ENCODE results near the gene FGFRL1. TPM values are rescaled to one million over a fixed set of nuclear protein-coding genes. Genes with fewer than 3 reads are reported as not detected.
A peak's percentile ranks its signal among the peaks of the same experiment; 100 is the strongest.
"Not testable (repeated sequence)": the region's sequence is repeated elsewhere in the genome, so short reads cannot be mapped to it uniquely, and the experiment has no call there.

Gene FGFRL1
- total and polyA plus RNA-seq, 2 of the 13 experiments (the other 11 are each of a cell fraction or from before 2014, with no cell fraction given): 19.1 to 30.6 TPM

GRCh38 chr4:976016-976415, 35.4 kb upstream of the FGFRL1 start:
- BruUV-seq (replicated peaks); in situ Hi-C loops (cut with HindIII; ENCODE audit: extremely low pct_ligation_motif_present, low pct_unique_long_range_greater_than_20kb); H3K9ac ChIP-seq (ENCODE audit: insufficient read depth, low read depth, low read length); H3K4me2 ChIP-seq (ENCODE audit: low read depth, low read length); H3K36me3 ChIP-seq (replicated peaks in 1 of 2; ENCODE audit: control insufficient read depth in 1 of 2, insufficient read depth in 2 of 2, low read length in 2 of 2); ATAC-seq; H3K4me3 ChIP-seq (replicated peaks in 1 of 3; ENCODE audit: insufficient read depth in 1 of 3, low read depth in 2 of 3, low read length in 3 of 3); H3K79me2 ChIP-seq (ENCODE audit: insufficient read depth, low read length); POLR2A ChIA-PET; H4K20me1 ChIP-seq (ENCODE audit: insufficient read depth, low read length); FAIRE-seq; H3K9me3 ChIP-seq (ENCODE audit: low read length); H2AFZ ChIP-seq (ENCODE audit: low read length); DNase-seq (ENCODE audit: low spot score); H3K27ac ChIP-seq (ENCODE audit: extremely low read length, insufficient read depth, low read length); CTCF ChIA-PET (ENCODE audit: low intra/inter-chr PET ratio, low total read pairs); intact Hi-C loops (cut with micrococcal nuclease; ENCODE audit: unreplicated experiment); H3K27me3 ChIP-seq (ENCODE audit: control insufficient read depth in 1 of 2, insufficient read depth in 2 of 2, low read length in 2 of 2): not testable (repeated sequence)
- H3K4me1 ChIP-seq (ENCODE audit: insufficient read depth, low read length): peaks cover 29% of the 10 kb centered on the region
- WGBS (ENCODE audit: low lambda C conversion rate): 75% methylated on average over 9 of the region's 25 CpGs

DNA sequence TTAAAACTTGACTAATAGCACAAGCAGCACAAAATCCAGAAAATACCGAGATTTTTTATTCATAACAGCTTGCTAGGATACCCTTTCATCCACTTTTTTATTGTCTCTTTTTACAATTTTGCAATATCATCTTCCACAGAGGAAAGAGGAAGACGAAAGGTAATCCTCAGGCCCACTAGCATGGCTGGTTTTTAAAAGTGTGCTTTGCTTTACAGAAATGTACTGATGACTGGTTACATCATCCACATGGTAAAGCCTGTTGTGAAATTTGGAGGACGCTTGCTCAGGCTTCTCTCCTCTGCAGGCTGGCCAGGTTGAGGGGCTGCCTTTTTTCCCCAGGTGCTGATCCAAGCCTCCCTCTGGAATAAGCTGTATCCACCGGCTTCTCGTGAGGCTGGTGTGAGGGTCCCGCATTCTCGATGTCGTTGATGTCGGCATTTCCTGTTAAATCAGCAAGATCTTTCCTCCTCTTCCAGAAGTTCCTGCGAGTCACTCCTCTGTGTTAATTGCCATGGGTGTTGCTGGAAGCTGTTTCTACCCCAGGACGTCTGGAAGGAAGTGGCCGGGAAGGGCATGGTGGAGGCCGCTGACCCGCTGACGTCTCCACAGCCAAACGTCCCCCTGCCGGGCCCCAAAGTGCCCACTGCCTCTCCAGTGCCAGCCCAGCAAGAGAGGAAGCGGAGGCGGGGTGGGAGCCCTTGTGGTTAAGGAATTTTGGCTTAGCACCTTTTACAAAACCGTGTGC, 32.3 kb upstream of the FGFRL1 start:
- no peaks in the 10 kb centered on the region for H4K20me1 ChIP-seq (ENCODE audit: insufficient read depth, low read length)
- CTCF ChIA-PET (ENCODE audit: low intra/inter-chr PET ratio, low total read pairs): no interaction called here
- in situ Hi-C loops (cut with HindIII; ENCODE audit: extremely low pct_ligation_motif_present, low pct_unique_long_range_greater_than_20kb): no loop called here
- no peak overlapping the region; a peak in 1 of 6 replicates for H3K4me3 ChIP-seq (replicated peaks in 1 of 3; ENCODE audit: insufficient read depth in 1 of 3, low read depth in 2 of 3, low read length in 3 of 3)
- peak overlapping the region; percentile 54 for H2AFZ ChIP-seq (ENCODE audit: low read length)
- BruUV-seq (replicated peaks): no TSS peak
- no peaks in the 10 kb centered on the region for H3K79me2 ChIP-seq (ENCODE audit: insufficient read depth, low read length)
- 47% methylated on average over 17 of the region's 20 CpGs for WGBS (ENCODE audit: low lambda C conversion rate)
- POLR2A ChIA-PET: interaction anchor here (1.1 kb wide), 1 partner anchor 14 kb away, joined by 3 read pairs; the partner anchor contains the start of gene SLC26A1
- no peak for ATAC-seq
- no peaks in the 10 kb centered on the region for H3K36me3 ChIP-seq (replicated peaks in 1 of 2; ENCODE audit: control insufficient read depth in 1 of 2, insufficient read depth in 2 of 2, low read length in 2 of 2)
- peak; percentile 40 for FAIRE-seq
- H3K27me3 ChIP-seq (ENCODE audit: control insufficient read depth in 1 of 2, insufficient read depth in 2 of 2, low read length in 2 of 2): peaks cover 3 to 10% of the 10 kb centered on the region in 2 experiments; a peak in 3 of 5 replicates
- H3K27ac ChIP-seq (ENCODE audit: extremely low read length, insufficient read depth, low read length): no peak overlapping the region
- 0 out of 2 replicates have a peak overlapping the region, but pooled peaks have one; percentile 18 for H3K4me2 ChIP-seq (ENCODE audit: low read depth, low read length)
- no peak overlapping the region for H3K9ac ChIP-seq (ENCODE audit: insufficient read depth, low read depth, low read length)
- intact Hi-C loops (cut with micrococcal nuclease; ENCODE audit: unreplicated experiment): no loop called here
- H3K9me3 ChIP-seq (ENCODE audit: low read length): no peaks in the 10 kb centered on the region
- DNase-seq (ENCODE audit: low spot score): peak; percentile 32
- H3K4me1 ChIP-seq (ENCODE audit: insufficient read depth, low read length): peaks cover 19% of the 10 kb centered on the region
- TF ChIP-seq ZNF567 (CRISPR knock-in tag; IDR thresholded peaks at IDR 0.05; ENCODE audit: borderline replicate concordance) (no peak), SAP130 (CRISPR knock-in tag; IDR thresholded peaks at IDR 0.05; ENCODE audit: low read depth) (0 out of 2 replicates have a peak, but pooled peaks have one; percentile 29), ZBTB8A (CRISPR knock-in tag; IDR thresholded peaks at IDR 0.05; ENCODE audit: borderline replicate concordance, low read depth) (no peak), SMAD3 (CRISPR knock-in tag; IDR thresholded peaks at IDR 0.05) (no peak), ARNT (IDR thresholded peaks at IDR 0.05) (no peak), NR2F6 (IDR thresholded peaks at IDR 0.05) (no peak), NR2F6 (CRISPR knock-in tag; IDR thresholded peaks at IDR 0.05) (no peak), ZNF776 (CRISPR knock-in tag; IDR thresholded peaks at IDR 0.05) (no peak), TEF (CRISPR knock-in tag; IDR thresholded peaks at IDR 0.05) (no peak), POLR2AphosphoS2 (IDR thresholded peaks at IDR 0.05; ENCODE audit: low read depth, low read length) (no peak), CEBPG (CRISPR knock-in tag; IDR thresholded peaks at IDR 0.05) (peak; percentile 81), ZSCAN22 (CRISPR knock-in tag; IDR thresholded peaks at IDR 0.05) (no peak)
- TF ChIP-seq, protein P1, sequence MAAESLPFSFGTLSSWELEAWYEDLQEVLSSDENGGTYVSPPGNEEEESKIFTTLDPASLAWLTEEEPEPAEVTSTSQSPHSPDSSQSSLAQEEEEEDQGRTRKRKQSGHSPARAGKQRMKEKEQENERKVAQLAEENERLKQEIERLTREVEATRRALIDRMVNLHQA (CRISPR knock-in tag; IDR thresholded peaks at IDR 0.05): no peak
- TF ChIP-seq, protein P2, sequence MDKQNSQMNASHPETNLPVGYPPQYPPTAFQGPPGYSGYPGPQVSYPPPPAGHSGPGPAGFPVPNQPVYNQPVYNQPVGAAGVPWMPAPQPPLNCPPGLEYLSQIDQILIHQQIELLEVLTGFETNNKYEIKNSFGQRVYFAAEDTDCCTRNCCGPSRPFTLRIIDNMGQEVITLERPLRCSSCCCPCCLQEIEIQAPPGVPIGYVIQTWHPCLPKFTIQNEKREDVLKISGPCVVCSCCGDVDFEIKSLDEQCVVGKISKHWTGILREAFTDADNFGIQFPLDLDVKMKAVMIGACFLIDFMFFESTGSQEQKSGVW (CRISPR knock-in tag; IDR thresholded peaks at IDR 0.05; ENCODE audit: borderline replicate concordance): no peak
- TF ChIP-seq, protein P3, sequence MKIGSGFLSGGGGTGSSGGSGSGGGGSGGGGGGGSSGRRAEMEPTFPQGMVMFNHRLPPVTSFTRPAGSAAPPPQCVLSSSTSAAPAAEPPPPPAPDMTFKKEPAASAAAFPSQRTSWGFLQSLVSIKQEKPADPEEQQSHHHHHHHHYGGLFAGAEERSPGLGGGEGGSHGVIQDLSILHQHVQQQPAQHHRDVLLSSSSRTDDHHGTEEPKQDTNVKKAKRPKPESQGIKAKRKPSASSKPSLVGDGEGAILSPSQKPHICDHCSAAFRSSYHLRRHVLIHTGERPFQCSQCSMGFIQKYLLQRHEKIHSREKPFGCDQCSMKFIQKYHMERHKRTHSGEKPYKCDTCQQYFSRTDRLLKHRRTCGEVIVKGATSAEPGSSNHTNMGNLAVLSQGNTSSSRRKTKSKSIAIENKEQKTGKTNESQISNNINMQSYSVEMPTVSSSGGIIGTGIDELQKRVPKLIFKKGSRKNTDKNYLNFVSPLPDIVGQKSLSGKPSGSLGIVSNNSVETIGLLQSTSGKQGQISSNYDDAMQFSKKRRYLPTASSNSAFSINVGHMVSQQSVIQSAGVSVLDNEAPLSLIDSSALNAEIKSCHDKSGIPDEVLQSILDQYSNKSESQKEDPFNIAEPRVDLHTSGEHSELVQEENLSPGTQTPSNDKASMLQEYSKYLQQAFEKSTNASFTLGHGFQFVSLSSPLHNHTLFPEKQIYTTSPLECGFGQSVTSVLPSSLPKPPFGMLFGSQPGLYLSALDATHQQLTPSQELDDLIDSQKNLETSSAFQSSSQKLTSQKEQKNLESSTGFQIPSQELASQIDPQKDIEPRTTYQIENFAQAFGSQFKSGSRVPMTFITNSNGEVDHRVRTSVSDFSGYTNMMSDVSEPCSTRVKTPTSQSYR (CRISPR knock-in tag; IDR thresholded peaks at IDR 0.05; ENCODE audit: borderline replicate concordance): no peak

Measured in HepG2 (cell line).